Body of pancreas (tissue), 4 donors: ENCODE data around the gene ANKS3. TPM values are rescaled to one million over a fixed set of nuclear protein-coding genes. Genes with fewer than 3 reads are reported as not detected.
A peak's percentile ranks its signal among the peaks of the same experiment; 100 is the strongest.

Source experiments
- ATAC-seq: fragments of 150-250 bp; one replicate; pipeline ENCODE4 v1.9.1; 2016
- DNase-seq, 4 donors: peaks; one replicate each; pipeline ENCODE4 v3.0.0-alpha.2; 2019
- H3K27ac ChIP-seq, 4 donors: fragments of 200-600 bp; sonication (generic); 1 replicate in 3 of 4; 2 replicates in 1 of 4; pipeline versions ENCODE4 v1.5.1 to v1.6.1; 2016 to 2019; ENCODE audit warnings: mild to moderate bottlenecking in 1 of 4, mixed read lengths in 1 of 4, moderate library complexity in 1 of 4
- H3K27me3 ChIP-seq, 2 donors: fragments of 200-600 bp; sonication (generic); one replicate each; pipeline ENCODE4 v1.6.0; 2016; ENCODE audit warnings: mild to moderate bottlenecking in 1 of 2
- H3K36me3 ChIP-seq, 2 donors: fragments of 200-600 bp; sonication (generic); replicated peaks in 1 of 2; 2 replicates each; pipeline ENCODE4 v1.5.1; 2016; ENCODE audit warnings: low read depth in 2 of 2; ENCODE audit not compliant: insufficient read depth in 1 of 2
- H3K4me1 ChIP-seq: fragments of 200-600 bp; sonication (generic); one replicate; pipeline ENCODE4 v1.6.0; 2016
- H3K4me3 ChIP-seq, 2 donors: fragments of 200-600 bp; sonication (generic); 1 replicate in 1 of 2; 2 replicates in 1 of 2; pipeline ENCODE4 v1.5.1; 2016 to 2019
- H3K9me3 ChIP-seq, 3 donors: fragments of 200-600 bp; sonication (generic); 1 replicate in 2 of 3; 2 replicates in 1 of 3; pipeline ENCODE4 v1.5.1; 2016
- POLR2A ChIP-seq, 3 donors: fragments of 450-650 bp; IDR thresholded peaks; one replicate each; pipeline ENCODE4 v1.6.1; 2016; ENCODE audit warnings: antibody characterized with exemption in 3 of 3, mild to moderate bottlenecking in 2 of 3
- WGBS, 2 donors: methylation state at CpG; one replicate each; pipeline ENCODE4 v1.1.5; 2017; 5-methylcytosine and 5-hydroxymethylcytosine counted together
- intact Hi-C: fragments of 100-400 bp; cut with DNase I; formaldehyde crosslinking; loops from one replicate; pipeline ENCODE4 v1.15.1; 2023
- total RNA-seq, 2 donors: library from RNA; depleted of rRNA; stranded (reverse); fragments of >200 nt; gene quantifications; one replicate each; pipeline ENCODE4 v1.1.0, GENCODE V29; 2016
- TF ChIP-seq, protein P1 (sequence below), 7 experiments: fragments of 450-650 bp in 4 of 7; fragments of 200-600 bp in 3 of 7; sonication (generic) in 3 of 7; IDR thresholded peaks; one replicate each; pipeline ENCODE4 v1.5.1; 2016 to 2019; ENCODE audit warnings: antibody characterized with exemption in 7 of 7

Gene ANKS3
- total RNA-seq, 2 donors from 2014 or later: 16.6 to 64.9 TPM

DNA sequence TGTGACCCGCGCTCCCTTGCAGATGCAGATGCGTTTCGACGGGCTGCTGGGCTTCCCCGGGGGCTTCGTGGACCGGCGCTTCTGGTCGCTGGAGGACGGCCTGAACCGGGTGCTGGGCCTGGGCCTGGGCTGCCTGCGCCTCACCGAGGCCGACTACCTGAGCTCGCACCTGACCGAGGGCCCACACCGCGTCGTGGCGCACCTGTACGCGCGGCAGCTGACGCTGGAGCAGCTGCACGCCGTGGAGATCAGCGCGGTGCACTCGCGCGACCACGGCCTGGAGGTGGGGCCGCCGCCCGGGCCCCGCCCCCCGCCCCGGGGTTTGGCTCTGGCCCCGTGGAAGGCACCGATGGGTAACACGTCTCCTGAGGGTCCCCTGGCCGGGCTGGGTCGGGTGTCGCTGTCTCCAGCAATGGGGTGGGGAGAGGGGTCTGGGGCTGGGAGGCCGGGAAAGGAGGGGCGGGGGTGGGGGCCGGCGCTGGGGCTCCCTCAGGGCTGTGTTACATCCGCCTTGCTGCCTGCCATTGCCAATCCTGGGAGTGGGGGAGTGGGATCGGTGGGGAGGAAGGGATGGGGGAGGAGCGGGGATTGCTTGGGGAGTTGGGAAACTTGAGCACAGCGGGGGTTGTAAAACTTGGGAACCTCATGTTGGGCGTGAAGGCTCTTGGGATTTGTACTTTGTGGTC is 40.0 kb downstream of the ANKS3 start:
- ATAC-seq: peak; percentile 44
- Histone ChIP-seq H3K27me3 (no peaks in the 10 kb centered on the region), H3K4me3 (peak overlapping the region; percentile 84 to 93), H3K36me3 (peaks cover 0 to 8% of the 10 kb centered on the region in 2 donors), H3K9me3 (no peaks in the 10 kb centered on the region), H3K27ac (peak overlapping the region; percentile 84 to 96 (median 89)), H3K4me1 (peaks cover 25% of the 10 kb centered on the region)
- DNase-seq: peak; percentile 53 to 62 (median 58)
- intact Hi-C loops: loop anchor here (5.0 to 10.0 kb wide), 2 partner anchors 77 to 261 kb away; partner anchors contain the start of gene SEC14L5
- WGBS, 2 donors: 1 to 9% methylated on average over 5 to 40 of the region's 54 CpGs
- no peak for TF ChIP-seq POLR2A (IDR thresholded peaks at IDR 0.05)
- TF ChIP-seq, protein P1, sequence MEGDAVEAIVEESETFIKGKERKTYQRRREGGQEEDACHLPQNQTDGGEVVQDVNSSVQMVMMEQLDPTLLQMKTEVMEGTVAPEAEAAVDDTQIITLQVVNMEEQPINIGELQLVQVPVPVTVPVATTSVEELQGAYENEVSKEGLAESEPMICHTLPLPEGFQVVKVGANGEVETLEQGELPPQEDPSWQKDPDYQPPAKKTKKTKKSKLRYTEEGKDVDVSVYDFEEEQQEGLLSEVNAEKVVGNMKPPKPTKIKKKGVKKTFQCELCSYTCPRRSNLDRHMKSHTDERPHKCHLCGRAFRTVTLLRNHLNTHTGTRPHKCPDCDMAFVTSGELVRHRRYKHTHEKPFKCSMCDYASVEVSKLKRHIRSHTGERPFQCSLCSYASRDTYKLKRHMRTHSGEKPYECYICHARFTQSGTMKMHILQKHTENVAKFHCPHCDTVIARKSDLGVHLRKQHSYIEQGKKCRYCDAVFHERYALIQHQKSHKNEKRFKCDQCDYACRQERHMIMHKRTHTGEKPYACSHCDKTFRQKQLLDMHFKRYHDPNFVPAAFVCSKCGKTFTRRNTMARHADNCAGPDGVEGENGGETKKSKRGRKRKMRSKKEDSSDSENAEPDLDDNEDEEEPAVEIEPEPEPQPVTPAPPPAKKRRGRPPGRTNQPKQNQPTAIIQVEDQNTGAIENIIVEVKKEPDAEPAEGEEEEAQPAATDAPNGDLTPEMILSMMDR (IDR thresholded peaks at IDR 0.05): no peak

DNA sequence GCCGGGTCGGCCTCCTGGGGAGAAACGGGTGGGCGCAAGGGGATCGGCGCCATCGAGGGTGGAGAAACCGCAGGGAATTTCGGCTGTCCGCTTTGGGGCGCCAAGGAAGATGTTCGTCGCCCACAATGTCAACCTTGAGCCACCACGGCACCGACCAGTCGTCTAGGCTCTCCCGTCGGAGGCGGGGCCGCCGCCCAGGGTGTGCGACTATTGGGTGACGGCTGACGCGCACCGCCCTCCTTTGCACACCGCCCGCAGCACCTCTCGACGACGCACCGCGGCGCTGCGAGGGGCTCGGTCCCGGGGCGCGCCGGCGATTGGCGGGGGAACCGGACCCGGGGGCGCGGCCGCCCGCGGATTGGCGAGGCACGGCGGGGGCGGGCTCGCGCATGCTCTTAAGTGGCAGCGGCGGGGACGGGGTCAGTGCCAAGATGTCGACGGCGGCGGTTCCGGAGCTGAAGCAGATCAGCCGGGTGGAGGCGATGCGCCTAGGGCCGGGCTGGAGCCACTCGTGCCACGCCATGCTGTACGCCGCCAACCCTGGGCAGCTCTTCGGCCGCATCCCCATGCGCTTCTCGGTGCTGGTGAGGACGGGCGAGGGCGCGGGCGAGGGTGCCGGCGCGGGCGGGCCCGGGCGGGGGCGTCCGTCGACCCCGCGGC is 40.6 kb downstream of the ANKS3 start, which contains the start of gene NUDT16L1:
NUDT16L1 (plus strand) TSS at position 267 of the 660 bp plus-strand sequence; CDS start at position 432, 165 bp downstream.
- intact Hi-C loops: loop anchor here (5.0 to 10.0 kb wide), 2 partner anchors 76 to 261 kb away; partner anchors contain the start of gene SEC14L5
- WGBS, 2 donors: 0% methylated on average over 88 of the region's 91 CpGs; no CpG with 5 or more reads in 1 of the 2 donors
- Histone ChIP-seq H3K9me3 (no peaks in the 10 kb centered on the region), H3K27ac (peak within 1 kb of the TSS; percentile 84 to 96 (median 89)), H3K4me1 (peaks cover 25% of the 10 kb centered on the region), H3K4me3 (peak within 1 kb of the TSS; percentile 84 to 93), H3K27me3 (no peaks in the 10 kb centered on the region), H3K36me3 (peaks cover 0 to 7% of the 10 kb centered on the region in 2 donors)
- DNase-seq (peak; percentile 96 to 97 (median 97)), ATAC-seq (peak; percentile 93)
- TF ChIP-seq, protein P1 (IDR thresholded peaks at IDR 0.05): peak in 4 of 7 experiments; percentile 7 to 63 (median 38)
- peak; percentile 71 to 83 (median 81) for TF ChIP-seq POLR2A (IDR thresholded peaks at IDR 0.05)

- H3K27ac ChIP-seq: peak overlapping the region; percentile 40 to 96 (median 71)
- peaks cover 25% of the 10 kb centered on the region for H3K4me1 ChIP-seq
- peak in 1 of 4 donors; percentile 34 for DNase-seq
- H3K4me3 ChIP-seq: peak overlapping the region in 1 of 2 donors; percentile 29
- H3K36me3 ChIP-seq: peaks cover 0 to 7% of the 10 kb centered on the region in 2 donors
- no peaks in the 10 kb centered on the region for H3K9me3 ChIP-seq
- intact Hi-C loops: loop anchor here (5.0 to 10.0 kb wide), 2 partner anchors 75 to 262 kb away; partner anchors contain the start of gene SEC14L5
- no peak for TF ChIP-seq POLR2A (IDR thresholded peaks at IDR 0.05)
- TF ChIP-seq, protein P1 (IDR thresholded peaks at IDR 0.05): no peak
- WGBS, 2 donors: 18 to 67% methylated on average over 8 to 31 of the region's 31 CpGs
- ATAC-seq: peak; percentile 8
- H3K27me3 ChIP-seq: no peaks in the 10 kb centered on the region
Observed at GRCh38 chr16:4692460-4693295, 41.4 kb downstream of the ANKS3 start.

DNA sequence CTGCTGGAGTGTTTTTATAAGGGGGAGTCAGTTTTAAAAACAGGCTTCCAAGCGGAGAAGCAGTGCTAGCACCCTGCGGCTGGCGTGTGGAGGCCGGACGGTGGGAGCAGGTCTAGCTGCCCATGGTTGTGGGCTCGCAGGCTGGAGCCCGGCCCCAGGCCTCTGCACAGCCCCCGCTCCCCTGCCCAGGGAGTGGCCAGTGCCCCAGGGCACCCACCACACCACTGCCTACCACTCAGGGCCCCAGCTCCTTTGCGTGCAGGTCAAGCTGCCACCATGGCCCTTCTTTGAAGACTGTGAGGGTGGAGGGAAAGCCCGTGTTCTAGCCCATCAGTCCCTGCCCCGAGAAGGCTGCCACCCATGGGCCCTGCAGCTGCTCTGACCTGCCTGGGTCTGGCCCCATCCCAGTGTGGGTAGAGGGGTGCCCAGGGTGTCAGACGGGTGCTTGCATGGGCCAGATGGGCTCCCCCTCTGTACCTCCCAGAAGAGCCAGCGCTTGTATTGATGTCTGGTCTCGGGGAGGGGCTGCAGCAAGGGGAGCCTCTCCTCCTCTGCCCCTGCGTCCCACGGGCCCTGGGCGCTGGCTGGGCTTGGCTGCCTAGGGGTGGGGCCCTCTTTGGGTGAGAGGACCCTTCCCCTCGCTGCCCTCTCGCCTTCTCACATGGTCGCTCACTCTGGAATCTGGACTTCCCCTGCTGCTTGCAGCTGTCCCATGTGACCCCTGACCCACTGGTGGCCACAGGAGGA is 42.2 kb downstream of the ANKS3 start:
- no peaks in the 10 kb centered on the region for H3K27me3 ChIP-seq
- H3K4me1 ChIP-seq: peaks cover 25% of the 10 kb centered on the region
- DNase-seq: no peak
- TF ChIP-seq, protein P1 (IDR thresholded peaks at IDR 0.05): no peak
- no peak for TF ChIP-seq POLR2A (IDR thresholded peaks at IDR 0.05)
- 80 to 94% methylated on average over 7 to 15 of the region's 20 CpGs for WGBS, 2 donors
- H3K9me3 ChIP-seq: no peaks in the 10 kb centered on the region
- H3K4me3 ChIP-seq: no peak overlapping the region
- ATAC-seq: no peak
- peaks cover 0 to 7% of the 10 kb centered on the region in 2 donors for H3K36me3 ChIP-seq
- intact Hi-C loops: loop anchor here (5.0 to 10.0 kb wide), 2 partner anchors 75 to 263 kb away; partner anchors contain the start of gene SEC14L5
- no peak overlapping the region for H3K27ac ChIP-seq
